DND-41 (cell line): ENCODE results near the gene ABCC3.

Experiments used
- ATAC-seq: fragments of 200-7000 bp; cut with Tn5 transposase; 3 replicates; pipeline ENCODE4 v1.9.1; 2021; ENCODE audit warnings: low read depth; ENCODE audit not compliant: insufficient read depth
- DNase-seq: peaks from one replicate; pipeline ENCODE4 v3.0.0-alpha.2; 2020
- H2AFZ ChIP-seq: 2 replicates; pipeline ENCODE4 v1.6.0; 2012; ENCODE audit warnings: low read depth, low read length
- H3K27ac ChIP-seq: 2 replicates; pipeline ENCODE4 v1.5.1; 2012; ENCODE audit warnings: low read length, inconsistent platforms
- H3K27me3 ChIP-seq: fragments of 200-600 bp; sonication (generic); 2 replicates; pipeline ENCODE4 v1.6.0; 2012; ENCODE audit warnings: low read length, mild to moderate bottlenecking, inconsistent platforms; ENCODE audit not compliant: insufficient read depth, poor library complexity
- H3K36me3 ChIP-seq: 2 replicates; pipeline ENCODE4 v1.5.1; 2012; ENCODE audit warnings: low read length, inconsistent platforms; ENCODE audit not compliant: insufficient read depth
- H3K4me1 ChIP-seq: 2 replicates; pipeline ENCODE4 v1.5.1; 2012; ENCODE audit warnings: mild to moderate bottlenecking, low read length; ENCODE audit not compliant: insufficient read depth
- H3K4me2 ChIP-seq: 2 replicates; pipeline ENCODE4 v1.6.0; 2012; ENCODE audit warnings: mild to moderate bottlenecking, moderate library complexity, low read length, inconsistent platforms; ENCODE audit not compliant: insufficient read depth
- H3K4me3 ChIP-seq, 2 experiments: fragments of 200-600 bp in 1 of 2; shearing (Covaris generic) in 1 of 2; 2 replicates each; pipeline ENCODE4 v1.5.1; 2012 to 2016; ENCODE audit warnings: inconsistent platforms in 2 of 2, low read length in 2 of 2, mild to moderate bottlenecking in 2 of 2, low read depth in 1 of 2, moderate library complexity in 1 of 2
- H3K79me2 ChIP-seq: 2 replicates; pipeline ENCODE4 v1.6.0; 2012; ENCODE audit warnings: low read length, inconsistent platforms; ENCODE audit not compliant: insufficient read depth
- H3K9ac ChIP-seq: 2 replicates; pipeline ENCODE4 v1.6.0; 2012; ENCODE audit warnings: low read depth, mild to moderate bottlenecking, inconsistent platforms, low read length, moderate library complexity
- H3K9me3 ChIP-seq: 2 replicates; pipeline ENCODE4 v1.5.1; 2012; ENCODE audit warnings: low read length, moderate library complexity, mild to moderate bottlenecking, inconsistent platforms; ENCODE audit not compliant: insufficient read depth, severe bottlenecking
- H4K20me1 ChIP-seq: 2 replicates; pipeline ENCODE4 v1.6.0; 2012; ENCODE audit warnings: low read length; ENCODE audit not compliant: insufficient read depth
- CTCF ChIP-seq: IDR thresholded peaks from 2 replicates; pipeline ENCODE4 v1.5.1; 2012; ENCODE audit warnings: borderline replicate concordance, low read length, moderate library complexity, mild to moderate bottlenecking; ENCODE audit not compliant: poor library complexity, severe bottlenecking; ENCODE audit errors: extremely low read depth
- EZH2 ChIP-seq: IDR thresholded peaks from 3 replicates; pipeline ENCODE4 v1.6.1; 2012; ENCODE audit warnings: borderline replicate concordance, low read depth, mild to moderate bottlenecking, moderate library complexity, low read length, inconsistent platforms; ENCODE audit not compliant: severe bottlenecking

ABCC3 gene

DNA sequence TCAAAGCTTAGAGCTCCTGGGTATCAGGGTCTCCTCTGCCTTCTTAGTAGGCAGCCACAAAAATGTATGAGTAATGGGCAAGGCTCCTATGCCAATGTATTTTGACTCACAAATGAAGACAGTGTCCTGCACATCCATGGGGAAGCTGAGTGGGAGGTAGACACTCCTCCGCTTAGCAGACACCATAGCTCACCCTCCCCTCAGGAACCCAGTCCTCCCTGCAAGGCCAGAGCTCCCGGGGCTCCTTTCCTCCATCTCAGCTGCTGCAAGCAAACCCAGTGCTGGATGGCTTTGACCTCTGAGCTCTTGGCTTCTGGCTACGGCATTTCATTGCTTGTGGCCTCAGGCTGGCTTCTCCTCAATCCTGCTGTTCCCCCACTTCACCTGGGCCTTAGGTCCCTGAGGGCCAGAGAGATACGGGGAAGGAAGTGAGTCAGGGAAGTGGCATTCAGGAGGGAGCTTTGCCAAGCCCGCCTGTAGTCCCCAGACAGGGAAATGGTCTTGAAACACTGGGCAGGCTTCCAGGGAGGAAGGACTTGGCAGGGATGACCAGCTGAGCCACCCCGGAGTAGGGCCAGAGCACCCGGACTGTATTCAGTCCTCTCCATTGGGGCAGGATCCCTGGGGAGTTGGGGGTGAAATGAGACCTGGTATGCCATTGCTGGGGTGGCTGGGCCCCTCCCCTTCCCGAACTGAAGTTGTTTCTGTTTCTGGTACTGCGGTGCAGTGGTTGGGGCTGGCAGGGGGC, 4.5 kb downstream of the ABCC3 start:
- no peak overlapping the region for H3K4me2 ChIP-seq
- no peak overlapping the region for H2AFZ ChIP-seq

GRCh38 chr17:50640686-50641351, 6.1 kb downstream of the ABCC3 start:
- no peak overlapping the region for H3K9ac ChIP-seq
- H3K79me2 ChIP-seq: no peaks in the 10 kb centered on the region
- no peaks in the 10 kb centered on the region for H3K9me3 ChIP-seq
- no peak overlapping the region for H3K4me3 ChIP-seq
- no peaks in the 10 kb centered on the region for H3K4me1 ChIP-seq
- peaks cover 3% of the 10 kb centered on the region for H3K27me3 ChIP-seq
- ATAC-seq: no peak
- no peak for TF ChIP-seq EZH2
- TF ChIP-seq CTCF: no peak
- no peaks in the 10 kb centered on the region for H3K36me3 ChIP-seq
- no peak overlapping the region for H2AFZ ChIP-seq
- H3K4me2 ChIP-seq: no peak overlapping the region
- no peak for DNase-seq
- no peaks in the 10 kb centered on the region for H4K20me1 ChIP-seq
- no peak overlapping the region for H3K27ac ChIP-seq

More for the DNA sequence above, 4.5 kb downstream of the ABCC3 start:
- Histone ChIP-seq H3K36me3 (no peaks in the 10 kb centered on the region), H3K4me3 (no peak overlapping the region), H3K9ac (no peak overlapping the region), H4K20me1 (no peaks in the 10 kb centered on the region), H3K9me3 (no peaks in the 10 kb centered on the region), H3K4me1 (no peaks in the 10 kb centered on the region), H3K27me3 (peaks cover 3% of the 10 kb centered on the region), H3K79me2 (no peaks in the 10 kb centered on the region), H3K27ac (no peak overlapping the region)
- ATAC-seq (no peak), DNase-seq (no peak)
- TF ChIP-seq CTCF (no peak), EZH2 (no peak)

DNA sequence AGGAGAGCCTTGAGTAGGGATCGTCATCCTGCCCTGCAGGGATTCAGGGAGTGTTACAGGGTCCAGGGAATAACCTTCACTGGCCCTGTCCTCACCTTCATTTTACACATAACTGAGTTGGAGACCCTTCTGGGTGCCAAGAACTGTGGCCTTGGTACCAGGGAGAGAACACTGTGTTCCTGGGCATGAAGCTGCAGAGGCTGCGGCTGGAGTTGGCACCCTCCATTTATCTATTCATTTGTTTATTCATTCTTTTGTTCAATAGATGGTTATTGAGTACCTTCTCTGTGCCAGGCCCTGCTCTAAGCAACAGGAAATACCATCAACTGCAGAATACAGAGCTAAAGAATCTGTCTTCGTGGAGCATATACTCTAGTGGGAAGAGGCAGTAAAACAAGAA, 6.7 kb downstream of the ABCC3 start:
- Histone ChIP-seq H3K4me2 (no peak overlapping the region), H3K36me3 (no peaks in the 10 kb centered on the region), H2AFZ (no peak overlapping the region), H3K4me1 (no peaks in the 10 kb centered on the region), H3K27me3 (peaks cover 6% of the 10 kb centered on the region), H3K9ac (no peak overlapping the region), H3K79me2 (no peaks in the 10 kb centered on the region), H3K9me3 (no peaks in the 10 kb centered on the region), H3K4me3 (no peak overlapping the region), H3K27ac (no peak overlapping the region), H4K20me1 (no peaks in the 10 kb centered on the region)
- TF ChIP-seq EZH2: no peak
- TF ChIP-seq CTCF: no peak
- ATAC-seq (no peak), DNase-seq (no peak)
